Keratinocyte (primary cell): Measurements from ENCODE around the gene ARL5A.

Experiments
- CTCF ChIP-seq, 3 experiments: IDR thresholded peaks in 1 of 3; conservative IDR thresholded peaks in 1 of 3; optimal IDR thresholded peaks in 1 of 3; 2 replicates in 2 of 3; 3 replicates in 1 of 3; pipeline versions ENCODE3 to v1.5.1; 2011; ENCODE audit warnings: low read length in 3 of 3, mild to moderate bottlenecking in 3 of 3, moderate library complexity in 2 of 3, control low read depth in 1 of 3, inconsistent platforms in 1 of 3; ENCODE audit not compliant: insufficient read depth in 2 of 3; ENCODE audit errors: extremely low read depth in 1 of 3
- EZH2 ChIP-seq: IDR thresholded peaks from one replicate; pipeline ENCODE4 v1.6.1; 2012; ENCODE audit warnings: inconsistent platforms, mild to moderate bottlenecking, low read length, moderate library complexity

DNA sequence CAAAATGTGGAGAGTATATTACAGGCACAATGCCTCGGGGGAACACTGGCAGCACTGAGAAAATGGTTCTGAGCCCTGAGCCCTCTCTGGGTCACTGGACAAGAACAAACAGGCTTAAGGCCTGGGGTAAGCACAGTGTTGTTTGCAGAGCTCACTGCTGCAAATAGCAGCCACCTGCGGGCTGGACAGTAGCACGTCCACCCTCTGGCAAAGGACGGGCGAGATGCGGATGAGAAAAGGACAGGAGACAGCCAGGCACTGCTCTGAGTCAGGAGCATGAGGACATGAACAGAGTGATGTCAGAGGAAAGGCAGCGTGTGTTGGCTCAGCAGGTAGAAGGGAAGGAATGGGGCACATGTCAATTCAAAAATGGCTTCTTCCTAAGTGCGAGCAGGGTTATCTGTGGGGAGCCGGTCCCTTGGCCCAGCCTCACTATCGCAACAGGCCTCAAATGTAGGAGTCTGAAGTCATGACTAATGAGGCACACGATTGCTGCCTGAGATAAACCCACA lies 68.0 kb downstream of the ARL5A start:
- TF ChIP-seq CTCF (optimal IDR thresholded peaks at IDR 0.05 in 1 of 3, IDR thresholded peaks at IDR 0.05 in 1 of 3, conservative IDR thresholded peaks at IDR 0.05 in 1 of 3; ENCODE audit: extremely low read depth in 1 of 3, insufficient read depth in 2 of 3, low read length in 3 of 3) = no peak
- no peak for TF ChIP-seq EZH2
